Muscle layer of colon (tissue), 2 donors: Measurements from ENCODE around the gene ERGIC3.
"Not testable (repeated sequence)": the region's sequence is repeated elsewhere in the genome, so short reads cannot be mapped to it uniquely, and the experiment has no call there.

Experiments used
- H3K27ac ChIP-seq: one replicate; pipeline ENCODE4 v1.7.0; 2013; ENCODE audit warnings: low read depth, mild to moderate bottlenecking, low read length, moderate library complexity
- H3K27me3 ChIP-seq, 2 donors: one replicate each; pipeline ENCODE4 v1.7.0; 2013; ENCODE audit warnings: low read length in 2 of 2, mild to moderate bottlenecking in 2 of 2; ENCODE audit not compliant: insufficient read depth in 2 of 2, control insufficient read depth in 1 of 2
- H3K36me3 ChIP-seq: one replicate; pipeline ENCODE4 v1.7.0; 2013; ENCODE audit warnings: mild to moderate bottlenecking, low read length; ENCODE audit not compliant: insufficient read depth
- H3K4me1 ChIP-seq: one replicate; pipeline ENCODE4 v1.7.0; 2013; ENCODE audit warnings: mild to moderate bottlenecking, low read length; ENCODE audit not compliant: insufficient read depth
- H3K4me3 ChIP-seq, 2 donors: one replicate each; pipeline ENCODE4 v1.7.0; 2013; ENCODE audit warnings: low read length in 2 of 2, low read depth in 1 of 2, mild to moderate bottlenecking in 1 of 2, moderate library complexity in 1 of 2
- H3K9ac ChIP-seq: one replicate; pipeline ENCODE4 v1.7.0; 2013; ENCODE audit warnings: low read length
- H3K9me3 ChIP-seq: one replicate; pipeline ENCODE4 v1.7.0; 2013; ENCODE audit warnings: mild to moderate bottlenecking, low read length
- donor health status: abdominal sarcoma.
- donor health status: Adenocarcinoma of cecum.

The ERGIC3 gene

GRCh38 chr20:35523298-35523888 is 18.5 kb upstream of the ERGIC3 start:
- Histone ChIP-seq H3K36me3 (no peaks in the 10 kb centered on the region), H3K27me3 (no peaks in the 10 kb centered on the region), H3K9me3 (no peaks in the 10 kb centered on the region), H3K9ac (no peak overlapping the region), H3K4me3 (no peak overlapping the region), H3K27ac (no peak overlapping the region), H3K4me1 (no peaks in the 10 kb centered on the region)

GRCh38 chr20:35525639-35526038 is 16.2 kb upstream of the ERGIC3 start:
- Histone ChIP-seq H3K27ac (no peak overlapping the region), H3K4me1 (no peaks in the 10 kb centered on the region), H3K9me3 (no peaks in the 10 kb centered on the region), H3K4me3 (no peak overlapping the region), H3K27me3 (no peaks in the 10 kb centered on the region), H3K36me3 (no peaks in the 10 kb centered on the region), H3K9ac (no peak overlapping the region)

- Histone ChIP-seq H3K27me3 (no peaks in the 10 kb centered on the region), H3K4me3 (no peak overlapping the region), H3K27ac (no peak overlapping the region), H3K9me3 (no peaks in the 10 kb centered on the region), H3K36me3 (no peaks in the 10 kb centered on the region), H3K9ac (no peak overlapping the region), H3K4me1 (no peaks in the 10 kb centered on the region)
These were observed 14.6 kb upstream of the ERGIC3 start for GRCh38 chr20:35527122-35527769.

GRCh38 chr20:35529552-35529951 is 12.3 kb upstream of the ERGIC3 start, which contains the start of gene C20orf173:
TSS of gene C20orf173 (minus strand) at chr20:35529652. CDS start at chr20:35529373, 279 bp downstream.
- Histone ChIP-seq H3K4me3 (no peak within 1 kb of the TSS), H3K36me3 (no peaks in the 10 kb centered on the region), H3K27ac (no peak within 1 kb of the TSS), H3K9ac (no peak within 1 kb of the TSS), H3K9me3 (no peaks in the 10 kb centered on the region), H3K4me1 (no peaks in the 10 kb centered on the region), H3K27me3 (no peaks in the 10 kb centered on the region)

- H3K4me1 ChIP-seq = peaks cover 19% of the 10 kb centered on the region
- H3K27me3 ChIP-seq = no peaks in the 10 kb centered on the region
- H3K9me3 ChIP-seq = no peaks in the 10 kb centered on the region
- no peak overlapping the region for H3K9ac ChIP-seq
- no peak overlapping the region for H3K4me3 ChIP-seq
- H3K36me3 ChIP-seq = peaks cover 7% of the 10 kb centered on the region
- H3K27ac ChIP-seq = no peak overlapping the region
These were observed 2.1 kb upstream of the ERGIC3 start for GRCh38 chr20:35539756-35540212.

- Histone ChIP-seq H3K27me3 (no peaks in the 10 kb centered on the region), H3K27ac (peak overlapping the region; percentile 72), H3K9me3 (no peaks in the 10 kb centered on the region), H3K9ac (no peak overlapping the region), H3K4me1 (peaks cover 19% of the 10 kb centered on the region), H3K4me3 (peak overlapping the region; percentile 59 to 91), H3K36me3 (peaks cover 7% of the 10 kb centered on the region)
These were observed 628 bp upstream of the ERGIC3 start for GRCh38 chr20:35541118-35541782.

- H3K36me3 ChIP-seq = peaks cover 13% of the 10 kb centered on the region
- peaks cover 19% of the 10 kb centered on the region for H3K4me1 ChIP-seq
- no peaks in the 10 kb centered on the region for H3K9me3 ChIP-seq
- H3K27ac ChIP-seq = no peak overlapping the region
- no peaks in the 10 kb centered on the region for H3K27me3 ChIP-seq
- H3K4me3 ChIP-seq = peak overlapping the region in 1 of 2 donors; percentile 91
- no peak overlapping the region for H3K9ac ChIP-seq
These were observed 1.1 kb downstream of the ERGIC3 start for GRCh38 chr20:35542990-35543389.

GRCh38 chr20:35544436-35544835 is 2.6 kb downstream of the ERGIC3 start:
- Histone ChIP-seq H3K27me3 (no peaks in the 10 kb centered on the region), H3K9me3 (no peaks in the 10 kb centered on the region), H3K27ac (no peak overlapping the region), H3K4me3 (no peak overlapping the region), H3K4me1 (peaks cover 19% of the 10 kb centered on the region), H3K36me3 (peaks cover 25% of the 10 kb centered on the region), H3K9ac (no peak overlapping the region)

- H3K4me3 ChIP-seq, H3K27me3 ChIP-seq, H3K27ac ChIP-seq, H3K9me3 ChIP-seq, H3K9ac ChIP-seq: not testable (repeated sequence)
- Histone ChIP-seq H3K4me1 (peaks cover 19% of the 10 kb centered on the region), H3K36me3 (peaks cover 29% of the 10 kb centered on the region)
These were observed 3.1 kb downstream of the ERGIC3 start for GRCh38 chr20:35544941-35545340.

- Histone ChIP-seq H3K4me3 (no peak overlapping the region), H3K27me3 (no peaks in the 10 kb centered on the region), H3K36me3 (peaks cover 32% of the 10 kb centered on the region), H3K9ac (no peak overlapping the region), H3K27ac (no peak overlapping the region), H3K4me1 (peaks cover 17% of the 10 kb centered on the region), H3K9me3 (no peaks in the 10 kb centered on the region)
These were observed 4.2 kb downstream of the ERGIC3 start for GRCh38 chr20:35546127-35546526.

GRCh38 chr20:35547329-35547728 is 5.5 kb downstream of the ERGIC3 start:
- Histone ChIP-seq H3K9me3 (no peaks in the 10 kb centered on the region), H3K36me3 (peaks cover 44% of the 10 kb centered on the region), H3K4me3 (no peak overlapping the region), H3K27ac (no peak overlapping the region), H3K4me1 (peaks cover 10% of the 10 kb centered on the region), H3K27me3 (no peaks in the 10 kb centered on the region), H3K9ac (no peak overlapping the region)
